ENCODE results near the gene COL27A1. TPM values are rescaled to one million over a fixed set of nuclear protein-coding genes. Genes with fewer than 3 reads are reported as not detected.

COL27A1 gene
- total and polyA plus RNA-seq, 4 donors: 1.9 to 59.4 (median 45.6) TPM

DNA sequence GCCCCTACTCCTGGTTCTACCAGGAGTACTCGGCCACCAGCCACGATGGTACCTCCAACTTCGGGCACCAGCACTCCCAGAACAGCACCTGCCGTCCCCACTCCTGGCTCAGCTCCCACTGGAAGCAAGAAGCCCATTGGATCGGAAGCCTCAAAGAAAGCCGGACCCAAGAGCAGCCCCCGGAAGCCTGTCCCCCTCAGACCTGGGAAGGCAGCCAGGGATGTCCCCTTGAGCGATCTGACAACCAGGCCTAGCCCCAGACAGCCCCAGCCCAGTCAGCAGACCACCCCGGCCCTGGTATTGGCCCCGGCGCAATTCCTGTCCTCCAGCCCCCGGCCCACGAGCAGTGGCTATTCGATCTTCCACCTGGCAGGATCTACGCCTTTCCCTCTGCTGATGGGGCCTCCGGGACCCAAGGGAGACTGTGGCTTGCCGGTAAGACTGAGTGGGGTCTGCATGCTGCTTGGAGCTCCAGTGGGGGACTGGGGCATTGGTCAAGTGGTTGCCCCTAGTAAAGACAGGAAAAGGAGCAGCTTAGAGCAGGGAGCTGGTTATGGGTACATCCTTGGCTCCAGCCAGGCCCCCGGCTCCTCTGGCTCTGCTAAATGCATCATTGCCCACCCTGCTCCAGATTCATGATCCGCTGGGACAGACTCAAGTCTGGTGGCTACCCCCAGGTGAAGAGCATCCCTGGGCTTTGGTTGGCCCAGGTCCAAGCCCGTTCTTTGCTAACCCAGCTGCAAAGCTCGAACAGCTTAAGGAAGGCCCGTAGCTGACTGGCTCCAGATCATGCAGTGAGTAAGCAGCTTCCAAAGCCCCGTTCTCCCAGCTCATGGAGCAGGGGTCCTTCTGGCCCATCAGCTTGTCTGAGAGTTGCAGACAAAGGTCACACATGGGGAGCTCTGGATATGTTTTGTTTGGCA lies 14.0 kb downstream of the COL27A1 start:
- peak overlapping the region; percentile 4 to 28 for H3K27ac ChIP-seq (ENCODE audit: low read depth in 1 of 2, low read length in 2 of 2)
- 30 to 32% methylated on average over 23 of the region's 23 CpGs for WGBS, 2 donors
- no peaks in the 10 kb centered on the region for H3K9me3 ChIP-seq (ENCODE audit: control insufficient read depth, low read length)
- H3K36me3 ChIP-seq (ENCODE audit: control insufficient read depth in 1 of 2, insufficient read depth in 2 of 2, low read length in 1 of 2): no peaks in the 10 kb centered on the region
- no peaks in the 10 kb centered on the region for H3K4me1 ChIP-seq (ENCODE audit: control insufficient read depth in 1 of 2, insufficient read depth in 2 of 2, low read length in 2 of 2)
- intact Hi-C loops (cut with DNase I): no loop called here
- no peak overlapping the region for H3K4me3 ChIP-seq (ENCODE audit: low read length in 2 of 2)
- DNase-seq (peak in 1 of 2 donors; percentile 67), ATAC-seq (ENCODE audit: low FRiP score) (no peak)
- H3K27me3 ChIP-seq (ENCODE audit: control insufficient read depth in 1 of 2, insufficient read depth in 2 of 2, low read length in 1 of 2): no peaks in the 10 kb centered on the region

DNA sequence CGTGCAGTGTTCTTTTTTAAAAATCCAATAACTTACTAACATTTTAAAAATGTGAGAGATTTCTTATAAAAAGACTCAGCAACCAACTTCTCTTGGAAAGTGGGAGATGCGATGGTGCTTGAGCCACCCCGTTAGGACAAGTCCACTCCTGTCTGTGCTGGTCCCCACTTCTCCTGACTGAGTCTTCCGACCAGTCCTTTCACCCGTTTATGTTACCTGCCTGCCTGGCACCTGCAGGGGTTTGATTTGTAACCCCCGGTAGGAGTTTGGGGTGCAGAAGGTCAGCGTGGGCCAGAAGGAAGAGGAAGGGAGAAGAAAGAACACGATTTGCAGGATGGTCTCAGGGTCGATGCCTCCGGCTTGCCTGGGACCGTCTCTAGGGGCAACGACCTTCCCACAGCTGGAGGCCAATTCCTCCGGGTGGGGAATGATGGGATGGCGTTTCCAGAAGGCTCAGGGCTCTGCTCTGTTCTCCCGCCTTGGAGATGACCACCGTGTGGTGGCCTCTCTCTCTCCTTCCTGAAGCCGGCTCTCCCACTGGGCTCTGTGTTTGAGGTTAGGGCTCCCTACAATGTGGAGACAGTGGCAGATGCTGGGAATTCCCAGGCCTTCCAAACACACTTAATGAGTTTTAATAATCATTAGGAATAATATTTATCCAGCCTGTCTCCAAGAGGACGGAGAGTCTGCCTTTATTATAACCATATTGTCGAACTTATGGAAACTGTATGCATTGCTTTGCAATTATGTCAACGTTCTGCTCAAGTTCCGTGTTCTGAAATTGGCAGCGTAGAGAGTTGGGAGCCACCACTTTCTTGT lies 14.8 kb downstream of the COL27A1 start:
- Histone ChIP-seq H3K9me3 (ENCODE audit: control insufficient read depth, low read length) (no peaks in the 10 kb centered on the region), H3K4me1 (ENCODE audit: control insufficient read depth in 1 of 2, insufficient read depth in 2 of 2, low read length in 2 of 2) (no peaks in the 10 kb centered on the region), H3K27ac (ENCODE audit: low read depth in 1 of 2, low read length in 2 of 2) (no peak overlapping the region), H3K36me3 (ENCODE audit: control insufficient read depth in 1 of 2, insufficient read depth in 2 of 2, low read length in 1 of 2) (no peaks in the 10 kb centered on the region), H3K4me3 (ENCODE audit: low read length in 2 of 2) (no peak overlapping the region), H3K27me3 (ENCODE audit: control insufficient read depth in 1 of 2, insufficient read depth in 2 of 2, low read length in 1 of 2) (no peaks in the 10 kb centered on the region)
- ATAC-seq (ENCODE audit: low FRiP score): no peak
- DNase-seq: peak in 1 of 2 donors; percentile 59
- 21 to 33% methylated on average over 22 of the region's 22 CpGs for WGBS, 2 donors
- intact Hi-C loops (cut with DNase I): loop anchor here (5.0 kb wide), 2 partner anchors 37 to 62 kb away; no protein-coding TSS in a partner anchor

- Histone ChIP-seq H3K36me3 (ENCODE audit: control insufficient read depth in 1 of 2, insufficient read depth in 2 of 2, low read length in 1 of 2) (no peaks in the 10 kb centered on the region), H3K27me3 (ENCODE audit: control insufficient read depth in 1 of 2, insufficient read depth in 2 of 2, low read length in 1 of 2) (no peaks in the 10 kb centered on the region), H3K9me3 (ENCODE audit: control insufficient read depth, low read length) (no peaks in the 10 kb centered on the region), H3K4me1 (ENCODE audit: control insufficient read depth in 1 of 2, insufficient read depth in 2 of 2, low read length in 2 of 2) (no peaks in the 10 kb centered on the region), H3K4me3 (ENCODE audit: low read length in 2 of 2) (no peak overlapping the region), H3K27ac (ENCODE audit: low read depth in 1 of 2, low read length in 2 of 2) (no peak overlapping the region)
- ATAC-seq (ENCODE audit: low FRiP score) (no peak), DNase-seq (peak in 1 of 2 donors; percentile 66)
- intact Hi-C loops (cut with DNase I): loop anchor here (5.0 kb wide), 2 partner anchors 36 to 61 kb away; no protein-coding TSS in a partner anchor
- WGBS, 2 donors: 54 to 67% methylated on average over 11 of the region's 11 CpGs
These were observed 15.6 kb downstream of the COL27A1 start for GRCh38 chr9:114170771-114171461.

GRCh38 chr9:114171500-114171899 lies 16.2 kb downstream of the COL27A1 start:
- no peaks in the 10 kb centered on the region for H3K9me3 ChIP-seq (ENCODE audit: control insufficient read depth, low read length)
- intact Hi-C loops (cut with DNase I): loop anchor here (5.0 kb wide), 2 partner anchors 36 to 61 kb away; no protein-coding TSS in a partner anchor
- WGBS, 2 donors: 89 to 93% methylated on average over 7 of the region's 7 CpGs
- no peaks in the 10 kb centered on the region for H3K36me3 ChIP-seq (ENCODE audit: control insufficient read depth in 1 of 2, insufficient read depth in 2 of 2, low read length in 1 of 2)
- H3K27ac ChIP-seq (ENCODE audit: low read depth in 1 of 2, low read length in 2 of 2): no peak overlapping the region
- H3K4me1 ChIP-seq (ENCODE audit: control insufficient read depth in 1 of 2, insufficient read depth in 2 of 2, low read length in 2 of 2): no peaks in the 10 kb centered on the region
- no peak for ATAC-seq (ENCODE audit: low FRiP score)
- H3K27me3 ChIP-seq (ENCODE audit: control insufficient read depth in 1 of 2, insufficient read depth in 2 of 2, low read length in 1 of 2): no peaks in the 10 kb centered on the region
- no peak overlapping the region for H3K4me3 ChIP-seq (ENCODE audit: low read length in 2 of 2)
- no peak for DNase-seq

DNA sequence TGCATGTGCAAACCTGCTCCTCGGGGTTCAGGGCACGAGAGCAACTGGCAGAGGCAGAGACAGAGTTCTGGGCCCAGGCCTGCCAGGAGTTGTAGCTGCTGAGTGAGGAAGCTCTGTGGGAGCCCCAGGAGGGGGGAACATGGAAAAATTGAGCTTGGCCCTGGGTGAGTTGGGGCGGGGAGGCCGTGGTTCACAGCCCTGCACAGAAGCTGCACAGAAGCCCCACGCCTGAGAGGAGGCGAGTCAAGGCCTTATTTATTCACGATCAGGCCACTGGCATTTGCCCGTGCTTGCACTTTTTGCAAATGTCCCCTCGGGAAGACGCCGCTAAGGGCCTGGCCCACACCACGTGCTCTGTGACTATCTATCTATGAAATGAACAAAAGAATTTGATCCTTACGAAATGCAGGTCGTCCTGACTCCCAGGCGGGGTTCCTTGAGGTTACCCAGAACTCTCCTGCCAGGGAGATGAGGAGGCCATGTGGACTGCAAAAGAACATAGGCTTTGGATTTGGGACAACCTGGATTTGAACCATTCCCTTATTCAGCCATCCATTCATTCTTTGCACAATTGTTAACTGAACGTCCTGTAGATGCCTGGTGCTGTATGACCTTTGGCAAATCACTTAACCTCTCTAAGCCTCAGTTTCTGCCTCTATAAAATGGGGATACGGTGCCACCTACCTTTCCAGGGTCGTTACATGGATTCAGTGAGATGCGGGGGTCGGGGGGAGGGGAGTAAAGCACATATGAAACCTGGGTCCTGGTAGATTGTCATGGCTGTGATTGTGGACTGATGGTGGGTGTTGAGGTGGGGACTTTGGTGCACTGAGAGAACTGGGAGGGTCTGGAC lies 17.9 kb downstream of the COL27A1 start:
- intact Hi-C loops (cut with DNase I): loop anchor here (5.0 kb wide), 2 partner anchors 34 to 59 kb away; no protein-coding TSS in a partner anchor
- H3K27ac ChIP-seq (ENCODE audit: low read depth in 1 of 2, low read length in 2 of 2): peak overlapping the region in 1 of 2 donors; percentile 20
- H3K4me3 ChIP-seq (ENCODE audit: low read length in 2 of 2): no peak overlapping the region
- no peak for ATAC-seq (ENCODE audit: low FRiP score)
- H3K4me1 ChIP-seq (ENCODE audit: control insufficient read depth in 1 of 2, insufficient read depth in 2 of 2, low read length in 2 of 2): peaks cover 1 to 2% of the 10 kb centered on the region in 2 donors
- no peaks in the 10 kb centered on the region for H3K9me3 ChIP-seq (ENCODE audit: control insufficient read depth, low read length)
- no peaks in the 10 kb centered on the region for H3K36me3 ChIP-seq (ENCODE audit: control insufficient read depth in 1 of 2, insufficient read depth in 2 of 2, low read length in 1 of 2)
- WGBS, 2 donors: 25 to 26% methylated on average over 20 of the region's 20 CpGs
- peak in 1 of 2 donors; percentile 83 for DNase-seq
- H3K27me3 ChIP-seq (ENCODE audit: control insufficient read depth in 1 of 2, insufficient read depth in 2 of 2, low read length in 1 of 2): no peaks in the 10 kb centered on the region

GRCh38 chr9:114174557-114174875 lies 19.2 kb downstream of the COL27A1 start:
- H3K27ac ChIP-seq (ENCODE audit: low read depth in 1 of 2, low read length in 2 of 2): peak overlapping the region; percentile 65 to 84
- DNase-seq (peak in 1 of 2 donors; percentile 10), ATAC-seq (ENCODE audit: low FRiP score) (no peak)
- no peak overlapping the region for H3K4me3 ChIP-seq (ENCODE audit: low read length in 2 of 2)
- intact Hi-C loops (cut with DNase I): loop anchor here (5.0 kb wide), 2 partner anchors 33 to 58 kb away; no protein-coding TSS in a partner anchor
- no peaks in the 10 kb centered on the region for H3K36me3 ChIP-seq (ENCODE audit: control insufficient read depth in 1 of 2, insufficient read depth in 2 of 2, low read length in 1 of 2)
- H3K9me3 ChIP-seq (ENCODE audit: control insufficient read depth, low read length): no peaks in the 10 kb centered on the region
- WGBS, 2 donors: 31 to 54% methylated on average over 3 of the region's 3 CpGs
- no peaks in the 10 kb centered on the region for H3K27me3 ChIP-seq (ENCODE audit: control insufficient read depth in 1 of 2, insufficient read depth in 2 of 2, low read length in 1 of 2)
- H3K4me1 ChIP-seq (ENCODE audit: control insufficient read depth in 1 of 2, insufficient read depth in 2 of 2, low read length in 2 of 2): peaks cover 2 to 5% of the 10 kb centered on the region in 2 donors

DNA sequence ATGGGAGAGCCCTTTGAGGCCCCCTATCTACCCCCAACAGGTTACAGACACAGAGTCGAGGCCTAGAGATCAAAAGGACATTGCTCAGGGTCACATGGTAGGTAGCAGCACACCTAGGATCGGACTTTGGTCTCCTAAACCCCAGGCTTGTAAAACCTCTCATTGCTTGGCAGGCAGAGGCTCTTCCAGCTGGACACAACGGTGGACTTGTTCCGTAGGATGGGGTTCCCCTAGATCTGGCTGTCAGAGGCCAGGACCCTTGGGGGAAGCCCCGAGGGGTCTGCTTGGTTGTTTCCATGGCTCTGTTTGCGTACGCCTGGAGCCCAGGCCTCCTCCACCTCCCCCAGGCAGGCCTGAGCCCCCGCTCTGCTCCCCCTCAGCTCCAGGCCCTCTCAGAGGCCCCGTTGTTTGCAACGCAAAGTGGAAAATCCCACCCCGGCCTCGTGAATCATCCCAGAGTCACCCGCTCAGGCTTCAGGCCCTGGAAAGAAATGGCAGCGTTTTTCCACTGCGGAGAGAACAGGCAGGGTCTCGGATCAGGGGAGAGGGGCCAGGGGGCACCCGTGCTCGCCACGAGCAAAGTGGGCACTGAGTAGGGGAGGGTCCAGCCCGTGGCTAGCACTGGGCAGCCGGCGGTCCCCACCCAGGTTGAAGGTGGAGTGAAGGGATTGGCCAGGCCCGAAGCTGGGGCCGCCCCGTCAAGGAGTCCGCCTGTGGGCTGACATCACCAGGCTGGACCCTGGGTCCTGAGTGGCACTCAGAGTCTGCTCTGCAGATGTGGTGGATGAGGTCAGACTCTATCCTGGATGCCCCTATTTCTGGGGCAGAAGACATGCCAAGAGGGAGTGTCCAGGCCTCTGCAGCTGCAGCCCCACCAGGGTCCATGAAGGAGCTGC lies 19.8 kb downstream of the COL27A1 start:
- Histone ChIP-seq H3K36me3 (ENCODE audit: control insufficient read depth in 1 of 2, insufficient read depth in 2 of 2, low read length in 1 of 2) (no peaks in the 10 kb centered on the region), H3K4me3 (ENCODE audit: low read length in 2 of 2) (no peak overlapping the region), H3K27ac (ENCODE audit: low read depth in 1 of 2, low read length in 2 of 2) (peak overlapping the region; percentile 75 to 84), H3K4me1 (ENCODE audit: control insufficient read depth in 1 of 2, insufficient read depth in 2 of 2, low read length in 2 of 2) (peaks cover 2 to 7% of the 10 kb centered on the region in 2 donors), H3K27me3 (ENCODE audit: control insufficient read depth in 1 of 2, insufficient read depth in 2 of 2, low read length in 1 of 2) (no peaks in the 10 kb centered on the region), H3K9me3 (ENCODE audit: control insufficient read depth, low read length) (no peaks in the 10 kb centered on the region)
- intact Hi-C loops (cut with DNase I): loop anchor here (5.0 kb wide), 3 partner anchors 32 to 57 kb away; no protein-coding TSS in a partner anchor
- DNase-seq (peak; percentile 75 to 90), ATAC-seq (ENCODE audit: low FRiP score) (peak; percentile 50)
- 8 to 10% methylated on average over 26 of the region's 26 CpGs for WGBS, 2 donors
